B cell (primary cell): ENCODE results near the gene NOSIP.

Experiments used
- CTCF ChIP-seq: fragments of 200-600 bp; IDR thresholded peaks from one replicate; pipeline ENCODE4 v1.8.0; 2022; ENCODE audit warnings: antibody characterized with exemption, mild to moderate bottlenecking
- EZH2 ChIP-seq: IDR thresholded peaks from 2 replicates; pipeline ENCODE4 v1.6.1; 2012; ENCODE audit warnings: borderline replicate concordance, low read depth, mild to moderate bottlenecking, moderate library complexity, low read length; ENCODE audit not compliant: insufficient read depth, poor library complexity, severe bottlenecking

GRCh38 chr19:49596407-49596806 is 16.1 kb upstream of the NOSIP start:
- no peak for TF ChIP-seq CTCF
- no peak for TF ChIP-seq EZH2
